Neural cell (in vitro differentiated cells): ENCODE data around the gene ADPRHL1. TPM values are rescaled to one million over a fixed set of nuclear protein-coding genes. Genes with fewer than 3 reads are reported as not detected.

Source experiments
- H2AFZ ChIP-seq: fragments of 200-600, 300-800 bp; sonication (generic), shearing (Covaris generic); 2 replicates; pipeline ENCODE4 v1.6.0; 2014; ENCODE audit warnings: low read depth, mild to moderate bottlenecking, antibody characterized with exemption, low read length, moderate library complexity
- H3F3A ChIP-seq: fragments of 200-600 bp; shearing (Covaris generic); 2 replicates; pipeline ENCODE4 v1.6.1; 2016; ENCODE audit warnings: mild to moderate bottlenecking, moderate library complexity, mixed read lengths, antibody characterized with exemption, low read length; ENCODE audit not compliant: insufficient read depth, poor library complexity, severe bottlenecking
- H3K27ac ChIP-seq: fragments of 200-600, 300-800 bp; sonication (generic), shearing (Covaris generic); 2 replicates; pipeline ENCODE4 v1.5.1; 2014; ENCODE audit warnings: mild to moderate bottlenecking, low read length, moderate library complexity
- H3K27me3 ChIP-seq: fragments of 300-800, 200-600 bp; sonication (generic), shearing (Covaris generic); 2 replicates; pipeline ENCODE4 v1.6.0; 2014; ENCODE audit warnings: mild to moderate bottlenecking, low read depth, low read length, moderate library complexity; ENCODE audit not compliant: insufficient read depth
- H3K36me3 ChIP-seq: fragments of 300-800, 200-600 bp; sonication (generic), shearing (Covaris generic); 2 replicates; pipeline ENCODE4 v1.5.1; 2014; ENCODE audit warnings: mild to moderate bottlenecking, antibody characterized with exemption, low read length, moderate library complexity; ENCODE audit not compliant: insufficient read depth
- H3K4me2 ChIP-seq: fragments of 300-800, 200-600 bp; sonication (generic), shearing (Covaris generic); 2 replicates; pipeline ENCODE4 v1.6.0; 2014; ENCODE audit warnings: mild to moderate bottlenecking, low read length
- H3K4me3 ChIP-seq: fragments of 300-800, 200-600 bp; sonication (generic), shearing (Covaris generic); 2 replicates; pipeline ENCODE4 v1.5.1; 2014; ENCODE audit warnings: mild to moderate bottlenecking, low read length, moderate library complexity
- H3K79me2 ChIP-seq: fragments of 200-600 bp; shearing (Covaris generic); replicated peaks from 2 replicates; pipeline ENCODE4 v1.6.0; 2014; ENCODE audit warnings: mild to moderate bottlenecking, low read length, moderate library complexity; ENCODE audit not compliant: insufficient read depth
- H3K9ac ChIP-seq: fragments of 300-800, 200-600 bp; sonication (generic), shearing (Covaris generic); 2 replicates; pipeline ENCODE4 v1.6.1; 2016; ENCODE audit warnings: mild to moderate bottlenecking, low read length, mixed read lengths
- H3K9me2 ChIP-seq: fragments of 200-600 bp; shearing (Covaris generic); 2 replicates; pipeline ENCODE4 v1.6.1; 2016; ENCODE audit warnings: mild to moderate bottlenecking, low read length, mixed read lengths; ENCODE audit not compliant: insufficient read depth
- H3K9me3 ChIP-seq: fragments of 200-600, 300-800 bp; sonication (generic), shearing (Covaris generic); 2 replicates; pipeline ENCODE4 v1.6.1; 2016; ENCODE audit warnings: mild to moderate bottlenecking, mixed run types, low read length, moderate library complexity, mixed read lengths
- H4K20me1 ChIP-seq: fragments of 200-600 bp; shearing (Covaris generic); 2 replicates; pipeline ENCODE4 v1.6.1; 2016; ENCODE audit warnings: mild to moderate bottlenecking, mixed run types; ENCODE audit not compliant: insufficient read depth
- CTCF ChIP-seq: fragments of 450-650 bp; IDR thresholded peaks from 2 replicates; pipeline ENCODE4 v1.5.1; 2014; ENCODE audit warnings: antibody characterized with exemption, mild to moderate bottlenecking, moderate library complexity; ENCODE audit not compliant: poor library complexity, severe bottlenecking
- EP300 ChIP-seq: fragments of 450-650 bp; conservative IDR thresholded peaks from 2 replicates; pipeline ENCODE4 v1.6.1; 2014; ENCODE audit warnings: antibody characterized with exemption, mild to moderate bottlenecking, moderate library complexity; ENCODE audit not compliant: poor library complexity, severe bottlenecking
- EZH2 ChIP-seq: fragments of 200-600, 300-800 bp; shearing (Covaris generic), sonication (generic); IDR thresholded peaks from 2 replicates; pipeline ENCODE4 v1.6.1; 2014; ENCODE audit warnings: antibody characterized with exemption, low read length, borderline replicate concordance, mild to moderate bottlenecking; ENCODE audit not compliant: insufficient read depth, poor library complexity, severe bottlenecking
- MXI1 ChIP-seq: fragments of 450-650 bp; conservative IDR thresholded peaks from 2 replicates; pipeline ENCODE4 v1.6.1; 2014; ENCODE audit warnings: antibody characterized with exemption, mild to moderate bottlenecking; ENCODE audit not compliant: poor library complexity, severe bottlenecking
- POLR2AphosphoS5 ChIP-seq: IDR thresholded peaks from 2 replicates; pipeline ENCODE4 v1.6.1; 2012
- RAD21 ChIP-seq: fragments of 450-650 bp; conservative IDR thresholded peaks from 2 replicates; pipeline ENCODE4 v1.6.1; 2014; ENCODE audit warnings: antibody characterized with exemption, mild to moderate bottlenecking, moderate library complexity
- REST ChIP-seq: IDR thresholded peaks from 2 replicates; pipeline ENCODE4 v1.6.1; 2012; ENCODE audit warnings: borderline replicate concordance
- SMC3 ChIP-seq: fragments of 450-650 bp; conservative IDR thresholded peaks from 2 replicates; pipeline ENCODE4 v1.6.1; 2014; ENCODE audit warnings: antibody characterized with exemption, mild to moderate bottlenecking, moderate library complexity; ENCODE audit not compliant: poor library complexity
- TAF1 ChIP-seq: IDR thresholded peaks from 2 replicates; pipeline ENCODE4 v1.6.1; 2012; ENCODE audit warnings: low read depth
- polyA plus RNA-seq: library from polyadenylated mRNA; depleted of rRNA; stranded (reverse); fragments of >200 nt; gene quantifications from 2 replicates; pipeline ENCODE4 v1.2.3, GENCODE V29; 2014

The ADPRHL1 gene
- polyA plus RNA-seq, 1 donor from 2014 or later: 1.1 TPM

DNA sequence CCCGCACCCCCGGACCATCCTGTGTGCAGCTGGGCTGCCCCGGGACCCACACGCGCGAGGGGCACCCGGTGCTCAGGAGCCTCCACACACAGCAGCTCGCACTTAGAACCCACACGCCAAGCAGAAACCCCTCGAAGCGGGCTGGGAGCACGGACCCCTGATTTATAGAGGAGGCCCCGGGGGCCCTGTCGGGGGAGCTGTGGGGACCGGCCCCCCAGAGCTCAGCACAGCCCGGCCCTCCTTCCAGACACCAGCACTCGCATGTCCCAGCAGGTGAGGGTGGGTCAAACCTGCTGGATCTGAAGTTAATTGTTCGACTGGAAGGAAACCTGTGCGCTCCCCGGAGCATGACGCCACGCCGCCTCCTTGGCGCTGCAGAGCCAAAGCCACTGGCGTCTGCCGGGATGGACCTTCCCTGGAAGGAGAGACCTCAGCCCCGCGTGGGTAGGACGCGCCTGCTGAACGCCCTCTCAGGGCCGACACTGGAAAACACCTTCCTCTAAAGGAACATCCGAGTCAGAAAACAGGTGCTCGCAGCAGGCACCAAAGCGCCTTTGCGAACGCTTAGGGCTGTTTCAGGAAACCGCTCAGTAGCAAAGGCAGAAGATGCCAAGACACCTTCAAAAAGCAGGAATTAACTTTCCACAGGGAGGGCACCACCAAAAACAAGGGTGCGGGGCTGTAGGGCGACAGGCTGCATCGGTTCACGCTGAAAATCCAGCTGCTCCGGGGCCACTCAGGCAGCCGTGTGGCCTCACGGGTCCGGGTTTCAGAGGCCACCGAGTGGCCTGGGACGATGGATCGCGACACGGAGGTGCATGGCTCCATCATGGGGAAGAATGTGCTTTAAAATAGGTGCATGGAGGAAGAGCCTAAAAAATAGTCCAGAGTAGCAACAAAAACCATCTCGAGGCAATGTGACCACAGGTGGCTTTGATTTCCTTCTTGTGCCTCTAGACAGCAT lies 51.6 kb downstream of the ADPRHL1 start:
- no peak overlapping the region for H3K27ac ChIP-seq
- no peak overlapping the region for H3K4me3 ChIP-seq
- H3K79me2 ChIP-seq: no peaks in the 10 kb centered on the region
- no peak overlapping the region for H3K9ac ChIP-seq
- H3K27me3 ChIP-seq: no peaks in the 10 kb centered on the region
- no peak overlapping the region for H3K4me2 ChIP-seq
- no peaks in the 10 kb centered on the region for H3K9me2 ChIP-seq
- TF ChIP-seq CTCF: no peak
- H4K20me1 ChIP-seq: no peaks in the 10 kb centered on the region
- no peaks in the 10 kb centered on the region for H3F3A ChIP-seq
- H3K9me3 ChIP-seq: no peaks in the 10 kb centered on the region
- no peak overlapping the region for H2AFZ ChIP-seq
- no peaks in the 10 kb centered on the region for H3K36me3 ChIP-seq

DNA sequence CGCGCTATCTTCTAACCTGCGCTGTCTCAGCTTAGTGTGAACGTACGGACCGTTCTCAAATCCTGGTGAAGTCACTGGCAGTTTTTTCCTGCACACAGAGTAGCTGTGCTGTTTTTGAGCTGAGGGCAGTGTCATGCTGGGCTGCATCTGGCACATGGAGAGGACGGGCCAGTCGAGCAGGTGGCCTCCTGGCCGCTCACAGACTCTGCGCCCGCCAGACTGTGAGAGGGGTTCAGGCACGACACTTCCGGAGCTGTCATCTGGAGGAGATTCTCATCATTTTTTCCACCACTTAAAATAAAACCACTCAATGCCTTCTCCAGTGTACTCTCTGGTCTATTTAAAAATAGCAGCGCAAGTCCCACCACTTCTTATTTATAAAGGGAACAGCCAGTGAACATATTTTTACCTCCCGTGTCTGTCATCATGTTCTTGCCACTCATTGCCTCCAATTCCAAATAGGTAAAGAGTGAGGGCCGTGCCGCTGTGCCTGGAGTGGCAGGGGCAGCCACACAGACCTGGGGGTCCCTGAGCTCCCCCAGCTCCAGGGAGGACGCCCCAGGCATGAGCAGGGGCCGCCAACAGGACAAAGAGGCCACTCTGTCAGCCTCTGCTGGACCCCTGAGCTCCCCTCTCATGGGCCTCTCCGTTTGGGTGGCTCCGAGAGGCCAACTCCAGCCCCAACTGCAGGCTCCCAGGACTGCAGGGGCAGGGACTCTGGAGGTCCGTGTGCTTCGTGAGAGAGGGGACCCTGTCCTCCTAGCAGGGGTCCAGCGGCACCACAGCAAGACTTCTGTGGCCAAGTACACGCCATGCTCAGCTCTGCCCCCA lies 52.5 kb downstream of the ADPRHL1 start:
- Histone ChIP-seq H4K20me1 (no peaks in the 10 kb centered on the region), H3K27me3 (no peaks in the 10 kb centered on the region), H3K27ac (no peak overlapping the region), H3K4me3 (no peak overlapping the region), H2AFZ (no peak overlapping the region), H3K36me3 (no peaks in the 10 kb centered on the region), H3K9me2 (no peaks in the 10 kb centered on the region), H3K79me2 (no peaks in the 10 kb centered on the region), H3K9ac (no peak overlapping the region), H3F3A (no peaks in the 10 kb centered on the region), H3K4me2 (no peak overlapping the region), H3K9me3 (no peaks in the 10 kb centered on the region)
- TF ChIP-seq EZH2 (no peak), RAD21 (no peak), REST (no peak), MXI1 (no peak), SMC3 (no peak), CTCF (no peak), POLR2AphosphoS5 (no peak), EP300 (no peak), TAF1 (no peak)
